Measurements from ENCODE around the gene COBL. TPM values are rescaled to one million over a fixed set of nuclear protein-coding genes. Genes with fewer than 3 reads are reported as not detected.

The COBL gene
- total RNA-seq, 6 experiments from 2014 or later, result 21.5 to 35.9 (median 24.6) TPM

DNA sequence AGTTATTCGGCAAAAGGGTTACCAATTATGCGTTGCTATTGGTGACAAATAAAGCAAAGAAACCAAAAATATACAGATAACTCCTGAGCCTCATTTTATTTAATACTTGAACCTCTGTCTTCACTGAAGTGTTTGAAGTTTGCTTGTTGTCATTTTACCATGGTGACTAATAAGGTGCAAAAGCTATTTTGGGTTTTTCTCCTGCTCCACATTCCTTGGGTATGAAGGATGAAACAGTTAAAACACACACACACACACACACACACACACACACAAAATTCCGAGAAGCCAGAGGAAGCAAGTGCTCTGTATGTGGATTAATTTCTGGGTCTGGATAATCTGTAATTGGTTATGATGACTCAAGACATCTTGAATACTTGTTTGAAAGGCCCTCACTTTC is 246.5 kb downstream of the COBL start:
- H3K4me1 ChIP-seq, result peaks cover 0 to 14% (median 5%) of the 10 kb centered on the region in 4 donors
- no peak overlapping the region for H3K4me3 ChIP-seq
- no peaks in the 10 kb centered on the region for H3K9me3 ChIP-seq
- TF ChIP-seq, protein P1, sequence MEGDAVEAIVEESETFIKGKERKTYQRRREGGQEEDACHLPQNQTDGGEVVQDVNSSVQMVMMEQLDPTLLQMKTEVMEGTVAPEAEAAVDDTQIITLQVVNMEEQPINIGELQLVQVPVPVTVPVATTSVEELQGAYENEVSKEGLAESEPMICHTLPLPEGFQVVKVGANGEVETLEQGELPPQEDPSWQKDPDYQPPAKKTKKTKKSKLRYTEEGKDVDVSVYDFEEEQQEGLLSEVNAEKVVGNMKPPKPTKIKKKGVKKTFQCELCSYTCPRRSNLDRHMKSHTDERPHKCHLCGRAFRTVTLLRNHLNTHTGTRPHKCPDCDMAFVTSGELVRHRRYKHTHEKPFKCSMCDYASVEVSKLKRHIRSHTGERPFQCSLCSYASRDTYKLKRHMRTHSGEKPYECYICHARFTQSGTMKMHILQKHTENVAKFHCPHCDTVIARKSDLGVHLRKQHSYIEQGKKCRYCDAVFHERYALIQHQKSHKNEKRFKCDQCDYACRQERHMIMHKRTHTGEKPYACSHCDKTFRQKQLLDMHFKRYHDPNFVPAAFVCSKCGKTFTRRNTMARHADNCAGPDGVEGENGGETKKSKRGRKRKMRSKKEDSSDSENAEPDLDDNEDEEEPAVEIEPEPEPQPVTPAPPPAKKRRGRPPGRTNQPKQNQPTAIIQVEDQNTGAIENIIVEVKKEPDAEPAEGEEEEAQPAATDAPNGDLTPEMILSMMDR (IDR thresholded peaks at IDR 0.05), result no peak
- TF ChIP-seq POLR2A (IDR thresholded peaks at IDR 0.05), result no peak
- 60% methylated on average over 2 of the region's 3 CpGs for WGBS (ENCODE audit: insufficient coverage, low coverage, low lambda C conversion rate, missing lambda C conversion rate)
- no peak overlapping the region for H3K27ac ChIP-seq
- no peak for ATAC-seq
- H3K36me3 ChIP-seq, result no peaks in the 10 kb centered on the region
- intact Hi-C loops (cut with DNase I), result loop anchor here in 1 of 2 donors (10.0 kb wide), 1 partner anchor 275 kb away; no protein-coding TSS in a partner anchor
- no peaks in the 10 kb centered on the region for H3K27me3 ChIP-seq
- no peak for DNase-seq

DNA sequence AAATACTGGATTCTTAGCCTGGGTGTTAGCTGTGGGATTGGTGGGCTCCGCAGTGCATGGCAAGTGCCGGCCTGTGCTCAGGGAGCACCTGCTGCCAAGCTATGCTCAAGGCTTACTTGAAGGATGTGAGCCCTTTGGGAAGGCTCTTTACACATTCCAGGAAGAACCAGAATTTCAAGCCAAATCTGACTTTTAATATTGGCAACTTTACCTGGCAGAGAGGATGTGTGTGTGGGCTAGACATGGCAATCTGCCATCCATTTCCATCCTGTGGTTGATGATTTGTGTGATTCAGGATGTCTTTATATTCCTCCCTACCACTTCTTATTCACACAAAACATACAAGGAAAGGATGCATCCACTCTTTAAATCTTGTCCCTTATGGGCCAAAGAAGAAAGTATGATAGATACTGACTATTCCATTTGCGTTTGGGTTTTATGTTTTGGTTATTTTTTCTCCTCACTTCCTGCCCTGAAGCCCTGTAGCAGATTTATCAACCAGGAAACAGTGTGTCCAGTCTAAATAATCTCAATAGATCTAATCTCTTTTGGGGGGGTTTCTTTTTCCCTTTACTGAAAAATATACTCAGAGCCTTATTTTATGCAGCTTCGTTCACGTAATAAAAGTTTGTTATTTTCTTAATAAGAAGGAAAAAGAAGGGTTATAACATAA is 247.1 kb downstream of the COBL start:
- WGBS (ENCODE audit: insufficient coverage, low coverage, low lambda C conversion rate, missing lambda C conversion rate), result 55% methylated on average over 5 of the region's 5 CpGs
- ATAC-seq (peak in 2 of 4 donors; percentile 10 to 35), DNase-seq (no peak)
- no peak for TF ChIP-seq POLR2A (IDR thresholded peaks at IDR 0.05)
- TF ChIP-seq, protein P1 (IDR thresholded peaks at IDR 0.05), result no peak
- H3K4me1 ChIP-seq, result peaks cover 0 to 14% (median 5%) of the 10 kb centered on the region in 4 donors
- intact Hi-C loops (cut with DNase I), result loop anchor here in 1 of 2 donors (10.0 kb wide), 1 partner anchor 275 kb away; no protein-coding TSS in a partner anchor
- H3K36me3 ChIP-seq, result no peaks in the 10 kb centered on the region
- H3K27ac ChIP-seq, result peak overlapping the region in 1 of 3 donors; percentile 29
- no peaks in the 10 kb centered on the region for H3K9me3 ChIP-seq
- H3K4me3 ChIP-seq, result no peak overlapping the region
- H3K27me3 ChIP-seq, result no peaks in the 10 kb centered on the region

DNA sequence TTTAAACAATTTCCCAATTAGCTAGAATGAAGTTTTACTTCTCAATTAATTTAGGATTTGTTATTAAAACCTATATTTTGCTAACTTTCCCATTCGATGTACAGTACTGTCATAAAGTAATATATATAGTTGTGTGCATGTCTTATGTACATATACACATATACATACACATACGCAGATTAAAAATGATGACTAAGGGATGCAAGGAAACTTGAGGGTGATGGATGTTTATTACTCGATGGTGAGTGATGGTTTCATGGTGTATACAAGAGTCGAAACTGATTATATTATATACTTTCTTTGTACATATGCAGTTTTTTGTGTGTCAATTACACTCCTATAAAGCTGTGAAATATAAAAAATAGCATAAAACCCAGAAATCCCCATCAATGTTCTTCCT is 248.2 kb downstream of the COBL start:
- intact Hi-C loops (cut with DNase I), result no loop called here

DNA sequence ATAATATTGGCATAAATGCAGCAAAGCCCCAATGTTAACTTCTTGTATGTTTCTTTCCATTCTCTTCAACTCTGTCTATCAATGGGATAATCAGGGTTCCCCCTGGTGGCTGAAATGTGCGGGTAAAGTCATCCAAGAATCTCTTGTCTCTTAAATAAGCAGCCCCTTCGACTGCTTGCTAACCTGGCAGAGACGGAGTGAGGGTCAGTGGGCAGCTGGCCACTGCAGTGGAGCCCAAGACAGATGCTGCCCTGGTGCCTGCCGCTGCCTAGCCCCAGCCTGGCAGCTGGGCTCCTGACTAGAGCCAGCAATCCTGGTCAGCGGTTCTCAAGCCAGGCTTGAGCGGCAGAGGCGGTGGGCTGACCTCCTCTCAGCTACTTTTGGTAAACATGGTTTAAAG is 248.9 kb downstream of the COBL start:
- Histone ChIP-seq H3K9me3 (no peaks in the 10 kb centered on the region), H3K27me3 (no peaks in the 10 kb centered on the region), H3K4me3 (no peak overlapping the region), H3K4me1 (peaks cover 0 to 14% (median 5%) of the 10 kb centered on the region in 4 donors), H3K36me3 (no peaks in the 10 kb centered on the region), H3K27ac (no peak overlapping the region)
- intact Hi-C loops (cut with DNase I), result no loop called here
- TF ChIP-seq, protein P1 (IDR thresholded peaks at IDR 0.05), result peak; percentile 59 to 65 (median 62)
- TF ChIP-seq POLR2A (IDR thresholded peaks at IDR 0.05), result no peak
- ATAC-seq (peak; percentile 53 to 62 (median 56)), DNase-seq (peak in 1 of 3 donors; percentile 40)
- WGBS (ENCODE audit: insufficient coverage, low coverage, low lambda C conversion rate, missing lambda C conversion rate), result 60% methylated on average over 7 of the region's 7 CpGs

More for the DNA sequence above, 248.2 kb downstream of the COBL start:
- no peak for DNase-seq
- H3K27ac ChIP-seq, result no peak overlapping the region
- no peaks in the 10 kb centered on the region for H3K36me3 ChIP-seq
- no peak for ATAC-seq
- H3K4me3 ChIP-seq, result no peak overlapping the region
- H3K4me1 ChIP-seq, result peaks cover 0 to 14% (median 5%) of the 10 kb centered on the region in 4 donors
- TF ChIP-seq POLR2A (IDR thresholded peaks at IDR 0.05), result no peak
- TF ChIP-seq, protein P1 (IDR thresholded peaks at IDR 0.05), result no peak
- no peaks in the 10 kb centered on the region for H3K9me3 ChIP-seq
- WGBS (ENCODE audit: insufficient coverage, low coverage, low lambda C conversion rate, missing lambda C conversion rate), result 80% methylated on average over 4 of the region's 4 CpGs
- no peaks in the 10 kb centered on the region for H3K27me3 ChIP-seq

Data from right lobe of liver (tissue), 6 donors.